NCI-H2171 (cell line): ENCODE results near the gene SPEM2.

ENCODE experiments used
- DNase-seq: peaks from one replicate; lab custom pipeline; 2025; lab: John Stamatoyannopoulos, UW

The SPEM2 gene

GRCh38 chr17:7403977-7404736, 21.3 kb upstream of the SPEM2 start, which contains the start of gene TMEM256:
Gene TMEM256 (minus strand): TSS chr17:7404097. CDS start chr17:7404084, 13 bp downstream.
- DNase-seq, result peak; percentile 97

DNA sequence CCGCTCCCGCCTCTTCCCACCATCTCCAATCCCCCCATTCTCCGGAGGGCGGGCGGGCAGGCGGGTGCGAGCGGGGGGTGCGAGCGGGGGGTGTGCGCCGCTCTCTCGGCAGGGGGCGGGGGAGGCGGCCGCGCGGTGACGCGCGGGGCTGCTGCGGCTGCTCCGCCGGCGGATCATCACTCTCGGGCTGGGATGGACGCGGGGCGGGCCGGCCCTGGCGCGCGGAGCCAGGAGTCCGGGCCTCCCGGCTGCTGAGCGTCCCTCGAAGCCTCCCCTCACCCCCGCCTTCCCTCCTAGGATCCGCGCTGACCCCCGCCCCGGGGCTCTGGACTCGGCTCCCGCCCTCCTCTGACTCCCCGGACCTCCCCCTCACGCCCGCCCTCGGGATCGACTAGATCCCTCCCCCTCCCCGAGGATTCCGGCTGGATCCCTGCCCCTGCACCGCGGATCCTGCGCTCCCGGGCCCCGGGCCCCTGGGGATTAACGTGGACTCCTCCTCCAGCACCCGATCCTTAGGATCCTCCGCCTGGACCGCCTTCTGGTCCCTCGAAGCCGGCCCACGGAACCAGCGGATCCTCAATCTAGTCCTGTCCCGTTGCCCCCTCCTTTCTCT, 20.6 kb upstream of the SPEM2 start:
- no peak for DNase-seq

DNA sequence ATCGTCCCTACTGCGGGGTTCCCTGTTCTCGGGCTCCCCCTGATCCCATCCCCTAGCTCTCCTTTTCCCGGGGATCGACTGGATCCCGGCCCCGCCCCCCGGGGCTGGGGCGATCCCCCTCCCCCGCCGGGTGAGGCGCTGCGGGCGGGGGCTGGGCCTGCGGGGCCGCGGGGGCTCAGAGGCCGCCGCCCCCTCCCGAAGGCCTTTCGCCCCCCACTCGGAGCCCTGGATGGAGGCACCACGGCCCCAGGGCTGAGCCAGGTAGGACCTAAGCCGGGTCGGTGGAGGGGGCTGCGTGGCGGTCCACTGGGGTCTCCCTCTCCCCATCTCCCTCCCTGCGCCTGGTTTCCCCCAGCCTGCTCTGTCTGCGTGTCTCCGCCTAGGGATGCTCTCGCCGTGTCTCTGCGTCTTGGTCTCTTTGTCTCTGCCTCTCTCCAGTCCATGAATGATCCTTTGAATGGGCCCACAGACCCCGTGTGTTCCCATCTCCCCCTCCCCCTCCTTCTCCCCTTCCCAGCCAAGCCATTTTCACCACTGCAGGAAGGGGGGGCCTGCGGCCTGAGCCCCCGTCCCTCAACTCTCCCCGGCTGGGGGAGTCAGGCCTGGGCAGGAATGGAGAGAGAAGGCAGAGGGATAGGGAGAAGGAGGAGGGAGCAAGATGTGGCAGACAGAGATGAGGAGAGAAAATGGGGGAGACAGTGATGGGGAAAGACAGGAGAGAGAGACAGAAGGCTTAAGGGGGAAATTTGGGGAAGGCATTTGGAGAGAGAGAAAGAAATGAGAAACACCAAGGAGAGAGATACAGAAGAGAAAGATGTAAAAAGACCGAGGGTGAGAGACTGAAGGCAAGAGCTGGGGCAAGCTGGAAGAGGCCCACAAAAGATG, 19.8 kb upstream of the SPEM2 start:
- DNase-seq, result no peak

DNA sequence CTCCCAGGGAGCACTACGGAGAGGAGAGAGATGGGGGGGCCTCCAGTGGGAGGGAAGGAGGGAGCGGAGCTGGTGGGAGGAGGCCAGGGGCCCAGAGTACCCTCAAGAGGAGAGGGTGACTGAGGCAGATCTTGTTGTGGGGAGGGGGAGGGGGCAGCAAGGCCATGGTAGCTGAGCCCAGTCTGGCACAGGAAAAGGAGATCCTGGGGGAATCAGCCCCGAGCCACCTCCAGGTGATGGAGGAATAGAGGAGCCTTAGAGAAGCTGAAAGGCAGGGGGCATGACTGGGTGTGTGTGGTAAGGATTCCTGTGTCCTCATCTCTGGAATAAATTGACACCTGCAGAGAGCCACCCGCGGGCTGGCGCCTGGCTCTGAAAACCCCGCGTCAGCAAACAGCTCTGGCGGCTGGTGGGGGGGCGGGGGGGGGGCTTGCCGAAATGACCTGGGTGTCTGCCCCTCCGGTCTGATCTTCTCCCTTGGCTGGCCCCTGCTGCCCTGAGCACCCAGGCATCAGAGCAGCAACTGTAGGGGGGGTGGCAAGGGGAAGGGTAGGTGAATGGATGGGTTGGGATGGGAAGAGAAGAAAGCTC, 19.1 kb upstream of the SPEM2 start:
- no peak for DNase-seq

DNA sequence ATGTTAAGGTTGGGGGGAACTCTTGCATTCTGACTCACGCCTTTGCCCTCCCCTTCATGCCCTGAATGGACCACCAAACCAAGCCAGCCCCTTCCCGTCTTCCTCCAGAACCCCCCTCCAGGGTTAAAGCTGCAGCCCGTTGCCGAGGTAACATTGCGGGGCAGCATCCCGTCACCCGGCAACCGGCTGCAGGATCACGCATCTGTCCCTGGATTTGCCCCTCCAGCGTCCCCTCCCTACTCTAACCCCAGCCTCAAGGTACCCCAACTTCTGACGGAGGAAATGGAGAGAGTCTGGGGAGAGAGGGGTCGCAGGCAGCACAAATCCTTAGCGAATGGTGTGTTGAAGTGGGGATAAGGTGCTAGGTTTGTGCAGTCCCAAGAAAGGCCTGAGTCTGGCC, 18.3 kb upstream of the SPEM2 start:
- DNase-seq, result no peak

GRCh38 chr17:7407485-7408251, 17.7 kb upstream of the SPEM2 start, which contains the start of gene NLGN2:
Gene NLGN2 (plus strand): TSS chr17:7407845. CDS start chr17:7408256, 411 bp downstream.
- DNase-seq, result no peak

- no peak for DNase-seq
These were observed 17.1 kb upstream of the SPEM2 start for GRCh38 chr17:7408252-7408727.

DNA sequence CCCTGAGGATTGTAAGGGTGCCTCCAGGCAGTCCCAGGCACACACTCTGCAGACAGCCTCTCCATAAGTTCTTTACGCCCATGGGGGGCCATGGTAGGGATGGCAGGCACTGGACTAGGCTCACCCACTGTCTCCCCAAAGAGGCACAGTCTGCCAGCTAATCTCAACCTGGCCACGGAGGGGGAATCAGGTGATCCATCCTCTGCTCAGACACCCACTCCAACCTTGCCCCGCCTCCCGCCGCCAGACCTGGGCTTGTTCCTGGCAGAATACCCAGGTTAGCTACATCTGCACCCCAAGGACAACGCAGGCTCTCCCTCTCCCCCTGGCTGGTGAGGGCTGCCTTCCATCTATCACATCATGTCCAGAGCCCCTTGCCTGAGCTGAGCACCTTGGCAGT, 16.6 kb upstream of the SPEM2 start:
- DNase-seq, result no peak

- no peak for DNase-seq
These were observed 15.7 kb upstream of the SPEM2 start for GRCh38 chr17:7409716-7410115.

DNA sequence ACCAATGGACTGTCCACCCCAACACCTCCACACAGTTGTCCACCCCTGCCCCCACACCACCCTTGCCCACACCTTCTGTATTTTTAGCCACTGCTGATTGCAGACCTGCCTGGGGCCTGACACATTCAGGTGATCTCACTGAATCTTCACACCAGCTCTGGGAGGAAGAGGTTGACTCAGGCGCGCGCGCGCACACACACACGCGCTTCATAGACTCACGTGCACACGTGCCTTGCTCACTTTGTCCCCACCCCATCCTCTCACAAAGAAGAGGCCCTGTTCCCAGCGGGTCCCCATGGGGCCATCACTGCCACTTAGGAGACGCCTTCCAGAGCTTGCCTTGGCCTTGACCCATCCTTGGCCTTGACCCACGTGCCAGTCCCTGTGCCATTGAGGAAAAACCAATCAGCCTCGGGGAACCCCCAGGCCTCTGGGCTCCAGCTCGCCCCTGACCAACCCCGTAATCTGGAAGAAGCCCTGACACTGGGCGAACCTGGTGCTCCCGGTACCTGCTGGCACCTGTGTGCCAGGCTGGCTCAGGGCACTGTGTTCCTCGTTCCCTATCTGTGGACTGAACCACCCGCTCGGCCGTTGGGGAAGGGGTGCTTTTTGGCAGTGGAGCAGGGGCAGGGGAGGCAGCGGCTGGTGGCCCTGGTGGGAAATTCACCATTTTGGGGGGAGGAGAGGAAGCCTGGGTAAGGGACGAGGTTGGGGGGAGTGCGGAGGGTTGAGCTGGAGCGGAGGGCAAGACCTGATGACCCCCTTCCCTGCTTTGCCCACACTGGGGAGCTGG, 14.6 kb upstream of the SPEM2 start:
- no peak for DNase-seq

DNA sequence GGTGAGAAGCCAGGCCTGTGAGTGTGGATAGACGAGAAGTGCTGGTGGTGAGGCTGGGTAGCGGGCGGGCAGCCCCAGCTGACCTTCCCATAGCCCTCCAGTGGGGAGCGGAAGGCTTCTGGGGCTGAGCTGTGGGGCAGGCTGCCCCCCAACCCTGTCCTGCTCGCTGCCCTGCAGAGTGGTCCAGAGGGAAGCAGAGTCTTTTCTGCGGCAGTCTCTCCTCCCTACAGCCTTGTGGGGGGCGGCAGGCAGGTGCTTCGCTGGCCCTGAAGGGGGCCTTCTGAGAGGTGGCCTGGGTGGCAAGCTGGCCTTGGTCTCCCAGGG, 14.0 kb upstream of the SPEM2 start:
- DNase-seq, result no peak

DNA sequence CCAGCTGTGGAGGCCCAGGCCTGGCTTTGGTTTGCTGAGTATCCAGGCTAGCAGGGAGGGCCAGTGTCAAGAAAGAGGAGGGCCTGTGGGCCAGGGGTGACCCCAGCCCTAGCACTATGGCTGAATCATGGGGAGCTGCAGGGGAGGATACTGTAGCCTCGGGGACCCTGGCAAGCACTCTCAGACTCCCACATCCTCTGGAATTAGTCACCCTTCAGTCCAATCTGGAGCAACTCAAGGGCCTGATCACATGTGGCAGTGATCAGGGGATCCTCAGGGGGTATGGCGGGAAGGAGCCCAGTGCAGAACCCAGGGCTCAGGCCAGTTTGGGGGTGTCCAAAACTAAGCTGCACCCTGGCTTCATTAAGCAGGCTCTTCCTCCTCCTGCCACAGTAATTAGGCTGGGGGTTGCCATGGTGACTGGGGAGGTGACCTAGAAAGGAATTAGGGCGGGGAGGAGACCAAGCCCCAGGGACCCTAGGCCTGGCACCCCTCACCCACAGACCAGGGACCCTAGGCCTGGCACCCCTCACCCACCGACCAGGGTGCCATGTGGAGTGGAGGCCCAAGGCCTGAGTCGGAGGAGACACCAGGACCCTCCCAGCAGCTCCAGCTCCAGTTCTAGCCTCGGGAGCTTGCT, 11.9 kb upstream of the SPEM2 start:
- DNase-seq, result no peak

- no peak for DNase-seq
These were observed 10.6 kb upstream of the SPEM2 start for GRCh38 chr17:7414837-7415236.

- DNase-seq, result no peak
These were observed 9.6 kb upstream of the SPEM2 start for GRCh38 chr17:7415784-7416183.

- DNase-seq, result no peak
These were observed 9.1 kb upstream of the SPEM2 start for GRCh38 chr17:7416323-7416722.

- no peak for DNase-seq
These were observed 8.3 kb upstream of the SPEM2 start for GRCh38 chr17:7417056-7417655.

GRCh38 chr17:7418472-7419152, 6.8 kb upstream of the SPEM2 start:
- DNase-seq, result no peak

- DNase-seq, result no peak
These were observed 5.4 kb upstream of the SPEM2 start, which contains the start of gene SPEM1 for GRCh38 chr17:7419819-7420610. Gene SPEM1 (plus strand): TSS chr17:7420324. CDS start chr17:7420385, 61 bp downstream.
